Neural cell (in vitro differentiated cells): ENCODE measurements around the gene FGF1. TPM values are rescaled to one million over a fixed set of nuclear protein-coding genes. Genes with fewer than 3 reads are reported as not detected.
A peak's percentile ranks its signal among the peaks of the same experiment; 100 is the strongest.

Experiments
- H2AFZ ChIP-seq: fragments of 200-600, 300-800 bp; sonication (generic), shearing (Covaris generic); 2 replicates; pipeline ENCODE4 v1.6.0; 2014; ENCODE audit warnings: low read depth, mild to moderate bottlenecking, antibody characterized with exemption, low read length, moderate library complexity
- H3F3A ChIP-seq: fragments of 200-600 bp; shearing (Covaris generic); 2 replicates; pipeline ENCODE4 v1.6.1; 2016; ENCODE audit warnings: mild to moderate bottlenecking, moderate library complexity, mixed read lengths, antibody characterized with exemption, low read length; ENCODE audit not compliant: insufficient read depth, poor library complexity, severe bottlenecking
- H3K27ac ChIP-seq: fragments of 200-600, 300-800 bp; sonication (generic), shearing (Covaris generic); 2 replicates; pipeline ENCODE4 v1.5.1; 2014; ENCODE audit warnings: mild to moderate bottlenecking, low read length, moderate library complexity
- H3K27me3 ChIP-seq: fragments of 300-800, 200-600 bp; sonication (generic), shearing (Covaris generic); 2 replicates; pipeline ENCODE4 v1.6.0; 2014; ENCODE audit warnings: mild to moderate bottlenecking, low read depth, low read length, moderate library complexity; ENCODE audit not compliant: insufficient read depth
- H3K36me3 ChIP-seq: fragments of 300-800, 200-600 bp; sonication (generic), shearing (Covaris generic); 2 replicates; pipeline ENCODE4 v1.5.1; 2014; ENCODE audit warnings: mild to moderate bottlenecking, antibody characterized with exemption, low read length, moderate library complexity; ENCODE audit not compliant: insufficient read depth
- H3K4me2 ChIP-seq: fragments of 300-800, 200-600 bp; sonication (generic), shearing (Covaris generic); 2 replicates; pipeline ENCODE4 v1.6.0; 2014; ENCODE audit warnings: mild to moderate bottlenecking, low read length
- H3K4me3 ChIP-seq: fragments of 300-800, 200-600 bp; sonication (generic), shearing (Covaris generic); 2 replicates; pipeline ENCODE4 v1.5.1; 2014; ENCODE audit warnings: mild to moderate bottlenecking, low read length, moderate library complexity
- H3K79me2 ChIP-seq: fragments of 200-600 bp; shearing (Covaris generic); replicated peaks from 2 replicates; pipeline ENCODE4 v1.6.0; 2014; ENCODE audit warnings: mild to moderate bottlenecking, low read length, moderate library complexity; ENCODE audit not compliant: insufficient read depth
- H3K9ac ChIP-seq: fragments of 300-800, 200-600 bp; sonication (generic), shearing (Covaris generic); 2 replicates; pipeline ENCODE4 v1.6.1; 2016; ENCODE audit warnings: mild to moderate bottlenecking, low read length, mixed read lengths
- H3K9me2 ChIP-seq: fragments of 200-600 bp; shearing (Covaris generic); 2 replicates; pipeline ENCODE4 v1.6.1; 2016; ENCODE audit warnings: mild to moderate bottlenecking, low read length, mixed read lengths; ENCODE audit not compliant: insufficient read depth
- H3K9me3 ChIP-seq: fragments of 200-600, 300-800 bp; sonication (generic), shearing (Covaris generic); 2 replicates; pipeline ENCODE4 v1.6.1; 2016; ENCODE audit warnings: mild to moderate bottlenecking, mixed run types, low read length, moderate library complexity, mixed read lengths
- H4K20me1 ChIP-seq: fragments of 200-600 bp; shearing (Covaris generic); 2 replicates; pipeline ENCODE4 v1.6.1; 2016; ENCODE audit warnings: mild to moderate bottlenecking, mixed run types; ENCODE audit not compliant: insufficient read depth
- CTCF ChIP-seq: fragments of 450-650 bp; IDR thresholded peaks from 2 replicates; pipeline ENCODE4 v1.5.1; 2014; ENCODE audit warnings: antibody characterized with exemption, mild to moderate bottlenecking, moderate library complexity; ENCODE audit not compliant: poor library complexity, severe bottlenecking
- EP300 ChIP-seq: fragments of 450-650 bp; conservative IDR thresholded peaks from 2 replicates; pipeline ENCODE4 v1.6.1; 2014; ENCODE audit warnings: antibody characterized with exemption, mild to moderate bottlenecking, moderate library complexity; ENCODE audit not compliant: poor library complexity, severe bottlenecking
- EZH2 ChIP-seq: fragments of 200-600, 300-800 bp; shearing (Covaris generic), sonication (generic); IDR thresholded peaks from 2 replicates; pipeline ENCODE4 v1.6.1; 2014; ENCODE audit warnings: antibody characterized with exemption, low read length, borderline replicate concordance, mild to moderate bottlenecking; ENCODE audit not compliant: insufficient read depth, poor library complexity, severe bottlenecking
- MXI1 ChIP-seq: fragments of 450-650 bp; conservative IDR thresholded peaks from 2 replicates; pipeline ENCODE4 v1.6.1; 2014; ENCODE audit warnings: antibody characterized with exemption, mild to moderate bottlenecking; ENCODE audit not compliant: poor library complexity, severe bottlenecking
- POLR2AphosphoS5 ChIP-seq: IDR thresholded peaks from 2 replicates; pipeline ENCODE4 v1.6.1; 2012
- RAD21 ChIP-seq: fragments of 450-650 bp; conservative IDR thresholded peaks from 2 replicates; pipeline ENCODE4 v1.6.1; 2014; ENCODE audit warnings: antibody characterized with exemption, mild to moderate bottlenecking, moderate library complexity
- REST ChIP-seq: IDR thresholded peaks from 2 replicates; pipeline ENCODE4 v1.6.1; 2012; ENCODE audit warnings: borderline replicate concordance
- SMC3 ChIP-seq: fragments of 450-650 bp; conservative IDR thresholded peaks from 2 replicates; pipeline ENCODE4 v1.6.1; 2014; ENCODE audit warnings: antibody characterized with exemption, mild to moderate bottlenecking, moderate library complexity; ENCODE audit not compliant: poor library complexity
- TAF1 ChIP-seq: IDR thresholded peaks from 2 replicates; pipeline ENCODE4 v1.6.1; 2012; ENCODE audit warnings: low read depth
- polyA plus RNA-seq: library from polyadenylated mRNA; depleted of rRNA; stranded (reverse); fragments of >200 nt; gene quantifications from 2 replicates; pipeline ENCODE4 v1.2.3, GENCODE V29; 2014

The FGF1 gene
- polyA plus RNA-seq, 1 donor from 2014 or later: not detected

GRCh38 chr5:142551338-142552067 is 134.4 kb downstream of the FGF1 start:
- no peak overlapping the region for H2AFZ ChIP-seq
- H3K4me3 ChIP-seq: peak overlapping the region; percentile 59
- no peaks in the 10 kb centered on the region for H3K9me2 ChIP-seq
- H3F3A ChIP-seq: no peaks in the 10 kb centered on the region
- H3K36me3 ChIP-seq: no peaks in the 10 kb centered on the region
- H3K27ac ChIP-seq: no peak overlapping the region
- no peaks in the 10 kb centered on the region for H3K79me2 ChIP-seq
- H3K4me2 ChIP-seq: peak overlapping the region; percentile 27
- no peaks in the 10 kb centered on the region for H3K9me3 ChIP-seq
- TF ChIP-seq POLR2AphosphoS5 (no peak), EZH2 (no peak), SMC3 (no peak), EP300 (no peak), TAF1 (no peak), RAD21 (no peak), MXI1 (no peak), CTCF (no peak), REST (no peak)
- peak overlapping the region; percentile 33 for H3K9ac ChIP-seq
- H4K20me1 ChIP-seq: no peaks in the 10 kb centered on the region
- peaks cover 7% of the 10 kb centered on the region for H3K27me3 ChIP-seq

- H3K79me2 ChIP-seq: no peaks in the 10 kb centered on the region
- no peak overlapping the region for H3K9ac ChIP-seq
- H3K4me2 ChIP-seq: no peak overlapping the region
Observed at GRCh38 chr5:142550471-142550870, 135.4 kb downstream of the FGF1 start.

More at GRCh38 chr5:142550471-142550870, 135.4 kb downstream of the FGF1 start:
- Histone ChIP-seq H3F3A (no peaks in the 10 kb centered on the region), H3K27ac (no peak overlapping the region), H2AFZ (no peak overlapping the region), H3K36me3 (no peaks in the 10 kb centered on the region), H3K4me3 (no peak overlapping the region), H3K27me3 (peaks cover 7% of the 10 kb centered on the region), H3K9me3 (no peaks in the 10 kb centered on the region), H4K20me1 (no peaks in the 10 kb centered on the region), H3K9me2 (no peaks in the 10 kb centered on the region)
- no peak for TF ChIP-seq EZH2
- TF ChIP-seq REST: no peak
- no peak for TF ChIP-seq SMC3
- TF ChIP-seq RAD21: no peak
- no peak for TF ChIP-seq EP300
- no peak for TF ChIP-seq MXI1
- no peak for TF ChIP-seq TAF1
- TF ChIP-seq POLR2AphosphoS5: no peak
